Measurements from ENCODE around the gene TMOD3.

Gene TMOD3

GRCh38 chr15:51825698-51826097 is 3.8 kb upstream of the TMOD3 start:
- no peak for DNase-seq (ENCODE audit: low spot score)

GRCh38 chr15:51828621-51829375 is 655 bp upstream of the TMOD3 start:
- no peak for DNase-seq (ENCODE audit: low spot score)

GRCh38 chr15:51830276-51830806 is 888 bp downstream of the TMOD3 start:
- DNase-seq (ENCODE audit: low spot score): no peak

- no peak for DNase-seq (ENCODE audit: low spot score)
Measured at GRCh38 chr15:51833772-51834171, 4.3 kb downstream of the TMOD3 start.

- DNase-seq (ENCODE audit: low spot score): no peak
Measured at GRCh38 chr15:51837792-51838251, 8.4 kb downstream of the TMOD3 start.

GRCh38 chr15:51838270-51838669 is 8.8 kb downstream of the TMOD3 start:
- no peak for DNase-seq (ENCODE audit: low spot score)

- DNase-seq (ENCODE audit: low spot score): no peak
Measured at GRCh38 chr15:51840692-51841091, 11.2 kb downstream of the TMOD3 start.

- DNase-seq (ENCODE audit: low spot score): no peak
Measured at GRCh38 chr15:51841406-51842040, 12.1 kb downstream of the TMOD3 start.

- DNase-seq (ENCODE audit: low spot score): no peak
Measured at GRCh38 chr15:51842265-51842664, 12.8 kb downstream of the TMOD3 start.

GRCh38 chr15:51842852-51843737 is 13.6 kb downstream of the TMOD3 start:
- DNase-seq (ENCODE audit: low spot score): no peak

GRCh38 chr15:51844747-51845426 is 15.4 kb downstream of the TMOD3 start:
- no peak for DNase-seq (ENCODE audit: low spot score)

GRCh38 chr15:51846066-51846462 is 16.6 kb downstream of the TMOD3 start:
- no peak for DNase-seq (ENCODE audit: low spot score)

GRCh38 chr15:51846463-51847230 is 17.2 kb downstream of the TMOD3 start:
- no peak for DNase-seq (ENCODE audit: low spot score)

- DNase-seq (ENCODE audit: low spot score): no peak
Measured at GRCh38 chr15:51848811-51849210, 19.4 kb downstream of the TMOD3 start.

GRCh38 chr15:51849860-51850259 is 20.4 kb downstream of the TMOD3 start:
- no peak for DNase-seq (ENCODE audit: low spot score)

GRCh38 chr15:51853998-51854397 is 24.5 kb downstream of the TMOD3 start:
- DNase-seq (ENCODE audit: low spot score): no peak

GRCh38 chr15:51855612-51856011 is 26.2 kb downstream of the TMOD3 start:
- DNase-seq (ENCODE audit: low spot score): no peak

GRCh38 chr15:51856714-51857380 is 27.4 kb downstream of the TMOD3 start:
- DNase-seq (ENCODE audit: low spot score): no peak

- no peak for DNase-seq (ENCODE audit: low spot score)
Measured at GRCh38 chr15:51861557-51862359, 32.3 kb downstream of the TMOD3 start.
